HG03354 (cell line): ENCODE measurements around the gene IPO7.

Source experiments
- ATAC-seq: cut with Tn5 transposase; IDR thresholded peaks from one replicate; pipeline ENCODE4 v1.9.1; 2021; ENCODE audit warnings: mild to moderate bottlenecking; ENCODE audit not compliant: unreplicated experiment, poor library complexity, severe bottlenecking

IPO7 gene

DNA sequence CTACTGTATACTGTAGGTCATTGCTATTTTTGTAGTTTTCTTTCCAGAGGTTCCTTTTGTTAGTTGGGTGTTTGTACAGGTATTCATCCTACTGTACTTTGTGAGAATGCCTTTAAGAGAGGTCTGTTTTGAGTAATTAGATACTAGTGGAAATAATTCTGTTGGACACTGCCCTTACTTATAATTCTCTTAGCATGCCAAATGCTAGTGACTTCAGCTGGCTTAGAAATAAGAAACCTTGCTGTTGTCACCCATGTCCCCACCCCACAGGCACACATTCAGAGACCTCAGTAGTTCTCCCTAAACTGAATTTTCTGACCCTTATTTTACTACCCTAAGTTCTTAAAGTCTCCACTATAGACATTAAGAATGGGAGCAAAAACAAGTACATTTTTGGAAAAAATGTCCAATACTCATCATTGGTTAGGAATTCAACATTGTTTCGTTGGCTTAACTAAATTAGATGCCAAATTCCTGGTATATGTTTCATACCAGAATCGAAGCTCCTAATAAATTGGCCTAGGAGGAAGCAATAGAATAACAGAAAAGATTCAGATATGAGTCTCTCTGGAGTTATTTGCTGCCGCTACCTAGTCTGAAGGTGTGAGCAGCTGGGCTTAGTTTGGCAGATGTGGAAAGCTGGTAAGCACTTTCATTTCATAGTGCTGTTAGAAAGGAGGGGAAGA is 104.8 kb downstream of the IPO7 start:
- ATAC-seq = no peak

DNA sequence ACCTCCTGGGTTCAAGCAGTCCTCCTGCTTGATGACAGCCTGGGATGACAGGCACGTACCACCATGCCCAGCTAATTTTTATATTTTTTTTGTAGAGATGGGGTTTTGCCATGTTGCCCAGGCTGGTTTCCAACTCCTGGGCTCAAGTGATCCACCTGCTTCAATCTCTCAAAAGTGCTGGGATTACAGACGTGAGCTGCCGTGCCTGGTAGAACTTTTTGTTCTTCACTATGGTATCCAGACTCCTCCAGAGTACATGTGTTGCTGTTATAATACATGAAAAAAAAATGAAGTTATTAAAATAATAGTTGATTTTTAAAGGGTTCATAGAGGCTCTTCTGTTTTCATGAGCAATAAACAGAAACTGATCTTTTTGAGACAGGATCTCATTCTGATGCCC is 105.9 kb downstream of the IPO7 start:
- no peak for ATAC-seq

DNA sequence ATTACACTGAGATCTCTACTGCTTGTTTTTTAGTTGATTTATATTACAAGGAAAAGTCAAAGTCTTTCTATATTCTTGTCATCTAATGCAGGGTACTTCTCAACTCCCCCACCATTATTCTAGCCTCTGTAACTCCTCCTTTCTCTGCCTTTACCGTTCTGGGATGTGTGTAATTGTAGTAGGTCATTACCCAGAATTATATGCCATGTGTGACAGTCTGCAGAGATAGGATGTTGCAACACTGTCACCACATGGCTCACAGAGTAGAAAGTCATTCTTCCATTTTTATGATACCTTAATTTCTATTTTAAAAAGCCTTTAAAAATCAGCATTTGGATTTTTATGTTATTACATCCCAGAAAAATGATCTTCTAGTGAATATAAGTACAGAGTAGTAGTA is 109.0 kb downstream of the IPO7 start:
- ATAC-seq = no peak

DNA sequence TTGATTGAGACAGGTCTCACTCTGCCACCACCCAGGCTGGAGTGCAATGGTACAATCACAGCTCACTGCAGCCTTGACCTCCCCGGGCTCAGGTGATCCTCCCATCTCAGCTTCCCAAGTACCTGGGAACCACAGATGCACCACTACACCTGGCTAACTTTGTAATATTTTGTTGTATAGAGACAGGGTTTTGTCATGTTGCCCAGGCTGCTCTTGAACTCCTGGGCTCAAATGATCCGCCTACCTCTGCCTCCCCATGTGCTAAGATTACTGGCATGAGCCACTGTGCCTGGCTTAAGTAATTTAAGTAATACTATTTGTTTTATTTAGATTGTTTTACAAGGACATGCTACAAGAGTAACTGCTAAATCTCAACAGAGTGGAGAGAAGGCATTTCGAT is 109.9 kb downstream of the IPO7 start:
- ATAC-seq = no peak

DNA sequence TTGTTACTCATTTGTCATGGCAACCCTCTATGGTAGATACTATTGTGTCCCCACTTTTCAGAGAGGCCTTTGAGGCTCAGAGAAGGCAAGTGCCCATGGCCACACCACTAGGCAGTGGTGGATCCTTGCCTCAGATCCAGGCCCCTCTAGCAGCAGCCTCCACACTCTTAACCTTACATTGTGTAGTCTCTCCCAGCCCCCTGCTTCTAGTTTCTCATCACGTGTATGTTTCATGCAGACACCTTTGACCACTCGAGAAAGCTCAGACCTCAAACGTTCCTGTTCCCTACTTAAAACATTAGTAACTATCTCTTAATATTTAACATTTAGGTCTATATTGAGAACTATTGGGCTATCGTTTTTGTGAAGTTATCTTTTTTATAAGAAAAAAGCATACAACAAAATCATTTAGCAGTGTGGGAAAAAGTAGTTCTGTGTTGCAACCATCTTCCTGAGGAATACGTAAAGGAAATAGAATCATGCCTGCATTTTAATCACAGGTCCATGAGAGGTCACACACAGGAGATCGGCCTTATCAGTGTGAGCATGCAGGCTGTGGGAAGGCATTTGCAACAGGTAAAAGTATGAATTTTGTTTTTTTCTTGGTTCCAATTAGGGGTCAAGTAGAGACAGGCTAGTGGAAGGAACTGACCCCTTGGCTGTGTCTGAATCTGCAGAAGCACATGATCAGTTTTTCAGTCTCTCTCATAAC is 111.5 kb downstream of the IPO7 start:
- no peak for ATAC-seq
